Osteocyte (in vitro differentiated cells): Measurements from ENCODE around the gene ARSB. TPM values are rescaled to one million over a fixed set of nuclear protein-coding genes. Genes with fewer than 3 reads are reported as not detected.

Experiments used
- DNase-seq: peaks from one replicate; pipeline ENCODE4 v3.0.0; 2021; ENCODE audit warnings: mixed read lengths; ENCODE audit not compliant: unreplicated experiment; ENCODE audit errors: extremely low spot score
- H3K27ac Mint-ChIP-seq: one replicate; pipeline ENCODE4 v1.8.0; 2021; ENCODE audit warnings: mild to moderate bottlenecking, mixed read lengths; ENCODE audit not compliant: unreplicated experiment
- H3K27me3 Mint-ChIP-seq: one replicate; pipeline ENCODE4 v1.8.0; 2021; ENCODE audit warnings: mixed read lengths; ENCODE audit not compliant: unreplicated experiment
- H3K36me3 Mint-ChIP-seq: one replicate; pipeline ENCODE4 v1.8.0; 2021; ENCODE audit warnings: mixed read lengths; ENCODE audit not compliant: unreplicated experiment
- H3K4me1 Mint-ChIP-seq: one replicate; pipeline ENCODE4 v1.8.0; 2021; ENCODE audit warnings: mixed read lengths; ENCODE audit not compliant: unreplicated experiment
- H3K4me3 Mint-ChIP-seq: one replicate; pipeline ENCODE4 v1.8.0; 2021; ENCODE audit warnings: mild to moderate bottlenecking, moderate library complexity, mixed read lengths; ENCODE audit not compliant: unreplicated experiment
- H3K9me3 Mint-ChIP-seq: one replicate; pipeline ENCODE4 v1.8.0; 2021; ENCODE audit warnings: mixed read lengths; ENCODE audit not compliant: unreplicated experiment
- total RNA-seq: library from RNA; stranded (reverse); gene quantifications from 2 replicates; pipeline ENCODE4 v1.2.1, GENCODE V29; 2021
- TF ChIP-seq, protein P1 (sequence below): fragments of 200-600 bp; sonication (generic); IDR thresholded peaks from 2 replicates; pipeline ENCODE4 v1.5.0; 2021; ENCODE audit warnings: antibody characterized with exemption, mild to moderate bottlenecking, moderate library complexity

The ARSB gene
- total RNA-seq, 1 donor from 2014 or later = 34.9 TPM

DNA sequence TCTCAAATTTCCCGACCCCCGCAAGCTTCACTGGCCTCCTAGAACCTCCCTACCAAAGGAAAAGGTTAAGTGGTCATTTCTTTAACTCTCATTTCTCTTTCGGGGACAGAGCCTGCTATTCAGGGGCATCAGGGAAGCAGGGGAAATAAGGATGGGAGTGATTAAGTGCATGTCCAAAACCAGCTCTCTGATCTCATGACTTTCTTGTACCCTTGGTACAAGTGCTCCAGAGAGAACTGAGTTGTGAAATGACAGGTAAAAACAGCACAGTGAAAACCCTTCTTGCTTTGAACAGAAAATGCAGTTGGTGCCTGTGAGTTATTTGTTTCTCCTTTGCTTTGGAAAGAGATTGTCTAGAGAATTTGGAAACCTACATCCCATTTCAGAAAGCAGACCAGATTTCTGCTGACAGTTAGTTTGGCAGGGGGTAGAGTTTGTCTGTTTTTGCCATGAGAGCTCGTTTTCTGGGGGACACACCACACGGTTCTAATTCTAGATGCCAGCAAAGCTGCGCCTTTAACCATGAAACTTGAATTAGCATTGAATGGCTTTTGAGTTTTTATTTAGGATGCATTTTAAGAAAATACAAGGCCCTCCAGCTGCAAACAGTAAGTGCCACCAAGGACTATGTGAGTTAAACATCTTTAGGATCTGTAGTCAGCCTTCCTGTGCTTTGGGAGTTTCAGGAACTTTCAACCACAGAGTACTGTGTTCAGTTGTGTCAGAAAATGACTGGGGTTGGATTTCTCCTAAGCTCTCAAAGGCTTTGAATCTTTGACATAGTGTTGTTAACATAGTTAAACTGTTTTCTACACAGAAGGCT is 174.8 kb downstream of the ARSB start:
- no peak overlapping the region for H3K4me3 Mint-ChIP-seq
- H3K9me3 Mint-ChIP-seq = no peaks in the 10 kb centered on the region
- peak overlapping the region; percentile 89 for H3K27ac Mint-ChIP-seq
- TF ChIP-seq, protein P1, sequence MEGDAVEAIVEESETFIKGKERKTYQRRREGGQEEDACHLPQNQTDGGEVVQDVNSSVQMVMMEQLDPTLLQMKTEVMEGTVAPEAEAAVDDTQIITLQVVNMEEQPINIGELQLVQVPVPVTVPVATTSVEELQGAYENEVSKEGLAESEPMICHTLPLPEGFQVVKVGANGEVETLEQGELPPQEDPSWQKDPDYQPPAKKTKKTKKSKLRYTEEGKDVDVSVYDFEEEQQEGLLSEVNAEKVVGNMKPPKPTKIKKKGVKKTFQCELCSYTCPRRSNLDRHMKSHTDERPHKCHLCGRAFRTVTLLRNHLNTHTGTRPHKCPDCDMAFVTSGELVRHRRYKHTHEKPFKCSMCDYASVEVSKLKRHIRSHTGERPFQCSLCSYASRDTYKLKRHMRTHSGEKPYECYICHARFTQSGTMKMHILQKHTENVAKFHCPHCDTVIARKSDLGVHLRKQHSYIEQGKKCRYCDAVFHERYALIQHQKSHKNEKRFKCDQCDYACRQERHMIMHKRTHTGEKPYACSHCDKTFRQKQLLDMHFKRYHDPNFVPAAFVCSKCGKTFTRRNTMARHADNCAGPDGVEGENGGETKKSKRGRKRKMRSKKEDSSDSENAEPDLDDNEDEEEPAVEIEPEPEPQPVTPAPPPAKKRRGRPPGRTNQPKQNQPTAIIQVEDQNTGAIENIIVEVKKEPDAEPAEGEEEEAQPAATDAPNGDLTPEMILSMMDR = no peak
- peaks cover 79% of the 10 kb centered on the region for H3K4me1 Mint-ChIP-seq
- no peak for DNase-seq
- H3K36me3 Mint-ChIP-seq = peaks cover 2% of the 10 kb centered on the region
- no peaks in the 10 kb centered on the region for H3K27me3 Mint-ChIP-seq

GRCh38 chr5:78809444-78809843 is 175.7 kb downstream of the ARSB start:
- H3K4me3 Mint-ChIP-seq = no peak overlapping the region
- H3K27me3 Mint-ChIP-seq = no peaks in the 10 kb centered on the region
- H3K36me3 Mint-ChIP-seq = no peaks in the 10 kb centered on the region
- peaks cover 77% of the 10 kb centered on the region for H3K4me1 Mint-ChIP-seq
- TF ChIP-seq, protein P1 = no peak
- peak overlapping the region; percentile 77 for H3K27ac Mint-ChIP-seq
- no peak for DNase-seq
- no peaks in the 10 kb centered on the region for H3K9me3 Mint-ChIP-seq

GRCh38 chr5:78808818-78809217 is 176.3 kb downstream of the ARSB start:
- Mint-ChIP-seq H3K4me1 (peaks cover 77% of the 10 kb centered on the region), H3K4me3 (no peak overlapping the region), H3K27me3 (no peaks in the 10 kb centered on the region), H3K9me3 (no peaks in the 10 kb centered on the region), H3K27ac (peak overlapping the region; percentile 77), H3K36me3 (no peaks in the 10 kb centered on the region)
- no peak for DNase-seq
- TF ChIP-seq, protein P1 = no peak

- H3K4me1 Mint-ChIP-seq = peaks cover 78% of the 10 kb centered on the region
- DNase-seq = peak; percentile 86
- no peaks in the 10 kb centered on the region for H3K27me3 Mint-ChIP-seq
- no peak overlapping the region for H3K4me3 Mint-ChIP-seq
- peak overlapping the region; percentile 77 for H3K27ac Mint-ChIP-seq
- TF ChIP-seq, protein P1 = no peak
- no peaks in the 10 kb centered on the region for H3K36me3 Mint-ChIP-seq
- no peaks in the 10 kb centered on the region for H3K9me3 Mint-ChIP-seq
Measured at GRCh38 chr5:78808380-78808779, 176.7 kb downstream of the ARSB start.

GRCh38 chr5:78806544-78806943 is 178.6 kb downstream of the ARSB start:
- TF ChIP-seq, protein P1 = no peak
- Mint-ChIP-seq H3K4me3 (no peak overlapping the region), H3K9me3 (no peaks in the 10 kb centered on the region), H3K4me1 (peaks cover 71% of the 10 kb centered on the region), H3K27ac (peak overlapping the region; percentile 53), H3K36me3 (no peaks in the 10 kb centered on the region), H3K27me3 (no peaks in the 10 kb centered on the region)
- no peak for DNase-seq
